ENCODE measurements around the gene CDYL.

Gene CDYL

DNA sequence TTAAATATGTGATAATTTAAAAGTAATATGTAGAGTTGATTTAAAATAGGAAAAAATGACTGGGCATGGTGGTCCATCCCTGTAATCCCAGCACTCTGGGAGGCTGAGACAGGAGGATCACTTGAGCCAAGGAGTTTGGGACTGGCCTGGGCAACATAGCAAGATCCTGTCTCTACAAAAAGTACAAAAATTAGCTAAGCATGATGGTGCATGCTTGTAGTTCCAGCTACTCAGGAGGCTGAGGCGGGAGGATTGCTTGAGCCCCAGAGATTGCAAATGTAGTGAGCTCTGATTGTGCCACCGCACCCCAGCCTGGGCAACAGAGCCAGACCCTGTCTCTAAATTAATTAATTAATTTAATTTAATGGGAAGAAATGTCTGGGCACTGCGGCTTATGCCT lies 44.2 kb upstream of the CDYL start:
- Histone ChIP-seq H3K9me3 (ENCODE audit: insufficient read depth, low read length) (no peaks in the 10 kb centered on the region), H2AFZ (ENCODE audit: low read depth, low read length, severe bottlenecking) (no peak overlapping the region), H3K36me3 (ENCODE audit: low read length) (no peaks in the 10 kb centered on the region), H3K4me2 (ENCODE audit: low read depth, low read length, poor library complexity, severe bottlenecking) (no peak overlapping the region), H3K9ac (ENCODE audit: low read length) (no peak overlapping the region), H3K9me2 (replicated peaks; ENCODE audit: insufficient read depth, low read length) (no peaks in the 10 kb centered on the region), H3K27me3 (ENCODE audit: low read length) (no peaks in the 10 kb centered on the region), H3K4me3 (ENCODE audit: insufficient read depth, low read length, poor library complexity, severe bottlenecking) (no peak overlapping the region), H4K20me1 (ENCODE audit: low read depth, low read length) (no peaks in the 10 kb centered on the region), H3F3A (ENCODE audit: insufficient read depth) (no peaks in the 10 kb centered on the region), H3K27ac (ENCODE audit: low read depth, low read length) (no peak overlapping the region), H3K79me2 (ENCODE audit: insufficient read depth, low read length) (no peaks in the 10 kb centered on the region)
- TF ChIP-seq CTCF (IDR thresholded peaks at IDR 0.05; ENCODE audit: insufficient read depth, low read length, poor library complexity, severe bottlenecking) (no peak), EZH2phosphoT487 (conservative IDR thresholded peaks at IDR 0.05; ENCODE audit: low read length) (no peak)

- H3K9me2 ChIP-seq (replicated peaks; ENCODE audit: insufficient read depth, low read length), result no peaks in the 10 kb centered on the region
- H3K9ac ChIP-seq (ENCODE audit: low read length), result no peak overlapping the region
- no peak for TF ChIP-seq EZH2phosphoT487 (conservative IDR thresholded peaks at IDR 0.05; ENCODE audit: low read length)
- no peak for TF ChIP-seq CTCF (IDR thresholded peaks at IDR 0.05; ENCODE audit: insufficient read depth, low read length, poor library complexity, severe bottlenecking)
- H3K27me3 ChIP-seq (ENCODE audit: low read length), result no peaks in the 10 kb centered on the region
- no peaks in the 10 kb centered on the region for H3K36me3 ChIP-seq (ENCODE audit: low read length)
- H2AFZ ChIP-seq (ENCODE audit: low read depth, low read length, severe bottlenecking), result no peak overlapping the region
- H3K79me2 ChIP-seq (ENCODE audit: insufficient read depth, low read length), result no peaks in the 10 kb centered on the region
- no peak overlapping the region for H3K4me3 ChIP-seq (ENCODE audit: insufficient read depth, low read length, poor library complexity, severe bottlenecking)
- no peak overlapping the region for H3K27ac ChIP-seq (ENCODE audit: low read depth, low read length)
- H3K4me2 ChIP-seq (ENCODE audit: low read depth, low read length, poor library complexity, severe bottlenecking), result no peak overlapping the region
- no peaks in the 10 kb centered on the region for H3F3A ChIP-seq (ENCODE audit: insufficient read depth)
- no peaks in the 10 kb centered on the region for H4K20me1 ChIP-seq (ENCODE audit: low read depth, low read length)
- H3K9me3 ChIP-seq (ENCODE audit: insufficient read depth, low read length), result no peaks in the 10 kb centered on the region
These were observed 43.4 kb upstream of the CDYL start for GRCh38 chr6:4732691-4733315.

DNA sequence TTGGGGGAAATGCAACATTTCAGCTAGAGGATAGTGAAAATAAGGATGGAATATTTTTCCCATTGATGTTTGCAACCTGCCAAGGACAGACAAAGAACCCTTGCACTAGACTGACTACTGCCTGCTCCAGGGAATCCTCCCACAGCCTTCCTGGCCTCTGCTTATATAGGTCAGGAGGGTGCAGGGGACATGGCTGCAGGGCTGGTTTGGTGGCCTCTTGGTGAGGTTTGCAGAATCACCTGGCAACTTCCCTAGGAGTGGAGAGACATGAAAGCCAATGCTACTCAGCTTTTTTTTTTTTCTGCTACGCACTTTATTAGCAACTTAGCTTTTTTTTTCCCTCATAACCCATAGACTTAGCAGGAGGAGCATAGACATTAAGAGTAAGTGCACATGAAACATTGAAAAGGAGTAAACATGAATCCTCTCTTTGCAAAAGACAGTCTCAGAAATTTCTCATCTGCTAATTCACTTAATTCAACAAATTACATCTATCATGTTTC lies 39.8 kb upstream of the CDYL start:
- Histone ChIP-seq H3K9ac (ENCODE audit: low read length) (no peak overlapping the region), H3K79me2 (ENCODE audit: insufficient read depth, low read length) (no peaks in the 10 kb centered on the region), H2AFZ (ENCODE audit: low read depth, low read length, severe bottlenecking) (no peak overlapping the region), H3F3A (ENCODE audit: insufficient read depth) (no peaks in the 10 kb centered on the region), H3K36me3 (ENCODE audit: low read length) (no peaks in the 10 kb centered on the region), H3K27ac (ENCODE audit: low read depth, low read length) (no peak overlapping the region), H4K20me1 (ENCODE audit: low read depth, low read length) (no peaks in the 10 kb centered on the region), H3K9me3 (ENCODE audit: insufficient read depth, low read length) (no peaks in the 10 kb centered on the region), H3K27me3 (ENCODE audit: low read length) (no peaks in the 10 kb centered on the region), H3K9me2 (replicated peaks; ENCODE audit: insufficient read depth, low read length) (no peaks in the 10 kb centered on the region), H3K4me2 (ENCODE audit: low read depth, low read length, poor library complexity, severe bottlenecking) (no peak overlapping the region), H3K4me3 (ENCODE audit: insufficient read depth, low read length, poor library complexity, severe bottlenecking) (no peak overlapping the region)
- no peak for TF ChIP-seq CTCF (IDR thresholded peaks at IDR 0.05; ENCODE audit: insufficient read depth, low read length, poor library complexity, severe bottlenecking)
- no peak for TF ChIP-seq EZH2phosphoT487 (conservative IDR thresholded peaks at IDR 0.05; ENCODE audit: low read length)

Data from SU-DHL-6 (cell line).